ENCODE results near the gene NFASC.

NFASC gene

GRCh38 chr1:204946640-204947039 lies 76.0 kb downstream of the NFASC start:
- no CpG with 5 or more reads among the region's 9 CpGs for WGBS (ENCODE audit: insufficient coverage, insufficient read length)
- H3K36me3 ChIP-seq (ENCODE audit: control insufficient read depth, insufficient read depth, low read length), result no peaks in the 10 kb centered on the region
- H3K4me3 ChIP-seq (ENCODE audit: low read length), result no peak overlapping the region
- no peaks in the 10 kb centered on the region for H3K9me3 ChIP-seq (ENCODE audit: control insufficient read depth, insufficient read depth, low read length)
- peaks cover 5% of the 10 kb centered on the region; the same call in 1 of the 2 replicates for H3K4me1 ChIP-seq (ENCODE audit: control insufficient read depth, insufficient read depth, low read length)
- no peak for DNase-seq (ENCODE audit: low read depth, low spot score)
- no peaks in the 10 kb centered on the region for H3K27me3 ChIP-seq (ENCODE audit: control insufficient read depth, insufficient read depth, low read length)
- no peak overlapping the region for H3K27ac ChIP-seq (ENCODE audit: low read length)

GRCh38 chr1:204947338-204947737 lies 76.7 kb downstream of the NFASC start:
- H3K4me1 ChIP-seq (ENCODE audit: control insufficient read depth, insufficient read depth, low read length), result peaks cover 5% of the 10 kb centered on the region; the same call in 1 of the 2 replicates
- H3K27me3 ChIP-seq (ENCODE audit: control insufficient read depth, insufficient read depth, low read length), result no peaks in the 10 kb centered on the region
- DNase-seq (ENCODE audit: low read depth, low spot score), result no peak
- no peak overlapping the region for H3K4me3 ChIP-seq (ENCODE audit: low read length)
- no peak overlapping the region for H3K27ac ChIP-seq (ENCODE audit: low read length)
- no CpG with 5 or more reads among the region's 8 CpGs for WGBS (ENCODE audit: insufficient coverage, insufficient read length)
- H3K36me3 ChIP-seq (ENCODE audit: control insufficient read depth, insufficient read depth, low read length), result no peaks in the 10 kb centered on the region
- H3K9me3 ChIP-seq (ENCODE audit: control insufficient read depth, insufficient read depth, low read length), result no peaks in the 10 kb centered on the region

- Histone ChIP-seq H3K36me3 (ENCODE audit: control insufficient read depth, insufficient read depth, low read length) (no peaks in the 10 kb centered on the region), H3K9me3 (ENCODE audit: control insufficient read depth, insufficient read depth, low read length) (no peaks in the 10 kb centered on the region), H3K4me1 (ENCODE audit: control insufficient read depth, insufficient read depth, low read length) (peaks cover 5% of the 10 kb centered on the region; the same call in 1 of the 2 replicates), H3K27me3 (ENCODE audit: control insufficient read depth, insufficient read depth, low read length) (no peaks in the 10 kb centered on the region), H3K4me3 (ENCODE audit: low read length) (no peak overlapping the region), H3K27ac (ENCODE audit: low read length) (no peak overlapping the region)
- DNase-seq (ENCODE audit: low read depth, low spot score), result no peak
- 100% methylated on average over 3 of the region's 6 CpGs for WGBS (ENCODE audit: insufficient coverage, insufficient read length)
Measured at GRCh38 chr1:204947747-204948146, 77.1 kb downstream of the NFASC start.

- DNase-seq (ENCODE audit: low read depth, low spot score), result no peak
- Histone ChIP-seq H3K36me3 (ENCODE audit: control insufficient read depth, insufficient read depth, low read length) (no peaks in the 10 kb centered on the region), H3K4me3 (ENCODE audit: low read length) (no peak overlapping the region), H3K4me1 (ENCODE audit: control insufficient read depth, insufficient read depth, low read length) (peaks cover 5% of the 10 kb centered on the region; the same call in 1 of the 2 replicates), H3K9me3 (ENCODE audit: control insufficient read depth, insufficient read depth, low read length) (no peaks in the 10 kb centered on the region), H3K27me3 (ENCODE audit: control insufficient read depth, insufficient read depth, low read length) (no peaks in the 10 kb centered on the region), H3K27ac (ENCODE audit: low read length) (no peak overlapping the region)
- no CpG with 5 or more reads among the region's 13 CpGs for WGBS (ENCODE audit: insufficient coverage, insufficient read length)
Measured at GRCh38 chr1:204950353-204951001, 79.8 kb downstream of the NFASC start.

- no peak overlapping the region for H3K27ac ChIP-seq (ENCODE audit: low read length)
- H3K27me3 ChIP-seq (ENCODE audit: control insufficient read depth, insufficient read depth, low read length), result no peaks in the 10 kb centered on the region
- DNase-seq (ENCODE audit: low read depth, low spot score), result no peak
- H3K9me3 ChIP-seq (ENCODE audit: control insufficient read depth, insufficient read depth, low read length), result no peaks in the 10 kb centered on the region
- H3K4me1 ChIP-seq (ENCODE audit: control insufficient read depth, insufficient read depth, low read length), result peaks cover 4% of the 10 kb centered on the region; the same call in 1 of the 2 replicates
- H3K4me3 ChIP-seq (ENCODE audit: low read length), result no peak overlapping the region
- no peaks in the 10 kb centered on the region for H3K36me3 ChIP-seq (ENCODE audit: control insufficient read depth, insufficient read depth, low read length)
- WGBS (ENCODE audit: insufficient coverage, insufficient read length), result no CpG with 5 or more reads among the region's 11 CpGs
Measured at GRCh38 chr1:204958317-204959307, 88.0 kb downstream of the NFASC start.

GRCh38 chr1:204959374-204959773 lies 88.7 kb downstream of the NFASC start:
- Histone ChIP-seq H3K9me3 (ENCODE audit: control insufficient read depth, insufficient read depth, low read length) (no peaks in the 10 kb centered on the region), H3K4me1 (ENCODE audit: control insufficient read depth, insufficient read depth, low read length) (peaks cover 4% of the 10 kb centered on the region; the same call in 1 of the 2 replicates), H3K36me3 (ENCODE audit: control insufficient read depth, insufficient read depth, low read length) (no peaks in the 10 kb centered on the region), H3K27me3 (ENCODE audit: control insufficient read depth, insufficient read depth, low read length) (no peaks in the 10 kb centered on the region), H3K27ac (ENCODE audit: low read length) (no peak overlapping the region), H3K4me3 (ENCODE audit: low read length) (no peak overlapping the region)
- DNase-seq (ENCODE audit: low read depth, low spot score), result no peak
- WGBS (ENCODE audit: insufficient coverage, insufficient read length), result no CpG with 5 or more reads among the region's 5 CpGs

- H3K27ac ChIP-seq (ENCODE audit: low read length), result no peak overlapping the region
- no CpG with 5 or more reads among the region's 2 CpGs for whole genome bisulfite sequencing (ENCODE audit: insufficient coverage, insufficient read length)
- no peaks in the 10 kb centered on the region for H3K9me3 ChIP-seq (ENCODE audit: control insufficient read depth, insufficient read depth, low read length)
- H3K4me3 ChIP-seq (ENCODE audit: low read length), result no peak overlapping the region
- H3K36me3 ChIP-seq (ENCODE audit: control insufficient read depth, insufficient read depth, low read length), result no peaks in the 10 kb centered on the region
- no peaks in the 10 kb centered on the region for H3K27me3 ChIP-seq (ENCODE audit: control insufficient read depth, insufficient read depth, low read length)
- H3K4me1 ChIP-seq (ENCODE audit: control insufficient read depth, insufficient read depth, low read length), result peaks cover 4% of the 10 kb centered on the region; the same call in 1 of the 2 replicates
- no peak for DNase-seq (ENCODE audit: low read depth, low spot score)
Measured at GRCh38 chr1:204959836-204960235, 89.2 kb downstream of the NFASC start.

- WGBS (ENCODE audit: insufficient coverage, insufficient read length), result no CpG with 5 or more reads among the region's 8 CpGs
- Histone ChIP-seq H3K27ac (ENCODE audit: low read length) (no peak overlapping the region), H3K36me3 (ENCODE audit: control insufficient read depth, insufficient read depth, low read length) (no peaks in the 10 kb centered on the region), H3K4me1 (ENCODE audit: control insufficient read depth, insufficient read depth, low read length) (peaks cover 4% of the 10 kb centered on the region; the same call in 1 of the 2 replicates), H3K9me3 (ENCODE audit: control insufficient read depth, insufficient read depth, low read length) (no peaks in the 10 kb centered on the region), H3K27me3 (ENCODE audit: control insufficient read depth, insufficient read depth, low read length) (no peaks in the 10 kb centered on the region), H3K4me3 (ENCODE audit: low read length) (no peak overlapping the region)
- no peak for DNase-seq (ENCODE audit: low read depth, low spot score)
Measured at GRCh38 chr1:204960306-204961125, 89.9 kb downstream of the NFASC start.

GRCh38 chr1:204961765-204962419 lies 91.2 kb downstream of the NFASC start:
- no CpG with 5 or more reads among the region's 8 CpGs for WGBS (ENCODE audit: insufficient coverage, insufficient read length)
- no peak for DNase-seq (ENCODE audit: low read depth, low spot score)
- Histone ChIP-seq H3K4me3 (ENCODE audit: low read length) (no peak overlapping the region), H3K36me3 (ENCODE audit: control insufficient read depth, insufficient read depth, low read length) (no peaks in the 10 kb centered on the region), H3K4me1 (ENCODE audit: control insufficient read depth, insufficient read depth, low read length) (peaks cover 4% of the 10 kb centered on the region; the same call in 1 of the 2 replicates), H3K27me3 (ENCODE audit: control insufficient read depth, insufficient read depth, low read length) (no peaks in the 10 kb centered on the region), H3K27ac (ENCODE audit: low read length) (no peak overlapping the region), H3K9me3 (ENCODE audit: control insufficient read depth, insufficient read depth, low read length) (no peaks in the 10 kb centered on the region)
